H1 (cell line): ENCODE measurements around the gene PLA2G4A. TPM values are rescaled to one million over a fixed set of nuclear protein-coding genes. Genes with fewer than 3 reads are reported as not detected.

ENCODE experiments used
- ATF3 ChIP-seq: IDR thresholded peaks from 2 replicates; pipeline ENCODE4 v1.6.1; 2011; ENCODE audit warnings: low read depth, mild to moderate bottlenecking, low read length; ENCODE audit not compliant: insufficient read depth
- CTCF ChIP-seq, 3 experiments: IDR thresholded peaks; 1 replicate in 2 of 3; 2 replicates in 1 of 3; pipeline versions ENCODE4 v1.5.1 to v1.6.1; 2011; ENCODE audit warnings: low read length in 3 of 3, mild to moderate bottlenecking in 3 of 3, inconsistent platforms in 2 of 3, low read depth in 1 of 3, moderate library complexity in 1 of 3; ENCODE audit not compliant: insufficient read depth in 1 of 3; ENCODE audit errors: control extremely low read depth in 1 of 3
- EZH2 ChIP-seq: fragments of 200-600 bp; sonication (generic); IDR thresholded peaks from 2 replicates; pipeline ENCODE4 v1.7.1; 2012; ENCODE audit warnings: low read depth, mild to moderate bottlenecking, moderate library complexity, low read length, inconsistent platforms; ENCODE audit not compliant: severe bottlenecking
- GABPA ChIP-seq: IDR thresholded peaks from 2 replicates; pipeline ENCODE4 v1.6.1; 2011; ENCODE audit warnings: mild to moderate bottlenecking, low read length, moderate library complexity, borderline replicate concordance; ENCODE audit not compliant: insufficient read depth
- HDAC6 ChIP-seq: IDR thresholded peaks from one replicate; pipeline ENCODE4 v1.7.1; 2012; ENCODE audit warnings: low read depth, mild to moderate bottlenecking, inconsistent platforms, low read length, moderate library complexity
- POLR2A ChIP-seq, 2 experiments: IDR thresholded peaks; 1 replicate in 1 of 2; 2 replicates in 1 of 2; pipeline ENCODE4 v1.6.1; 2011; ENCODE audit warnings: low read depth in 2 of 2, low read length in 2 of 2, mild to moderate bottlenecking in 2 of 2; ENCODE audit errors: control extremely low read depth in 1 of 2
- polyA plus RNA-seq, 7 experiments: library from polyadenylated mRNA; depleted of rRNA in 3 of 7; stranded (reverse) in 5 of 7; unstranded in 2 of 7; fragments of >200 nt in 5 of 7; fragments of 200-250 nt in 2 of 7; gene quantifications; 1 replicate in 5 of 7; 2 replicates in 1 of 7; 4 replicates in 1 of 7; pipeline versions ENCODE4 v1.2.1 to v1.2.3, GENCODE V29; 2011 to 2013; ENCODE audit warnings: missing spikeins in 2 of 7, mixed read lengths in 2 of 7
- total RNA-seq: library from RNA; stranded (reverse); fragmentation: NEBNext Ultra II Directional; extraction: Animal tissue kit (Norgen Biotek cat#: 25700); gene quantifications from 2 replicates; pipeline ENCODE4 v1.2.1, GENCODE V29; 2021

The PLA2G4A gene
- total and polyA plus RNA-seq, 2 of the 8 experiments (the other 6 are each of a cell fraction or from before 2014, with no cell fraction given), result 0.63 to 1.4 TPM

DNA sequence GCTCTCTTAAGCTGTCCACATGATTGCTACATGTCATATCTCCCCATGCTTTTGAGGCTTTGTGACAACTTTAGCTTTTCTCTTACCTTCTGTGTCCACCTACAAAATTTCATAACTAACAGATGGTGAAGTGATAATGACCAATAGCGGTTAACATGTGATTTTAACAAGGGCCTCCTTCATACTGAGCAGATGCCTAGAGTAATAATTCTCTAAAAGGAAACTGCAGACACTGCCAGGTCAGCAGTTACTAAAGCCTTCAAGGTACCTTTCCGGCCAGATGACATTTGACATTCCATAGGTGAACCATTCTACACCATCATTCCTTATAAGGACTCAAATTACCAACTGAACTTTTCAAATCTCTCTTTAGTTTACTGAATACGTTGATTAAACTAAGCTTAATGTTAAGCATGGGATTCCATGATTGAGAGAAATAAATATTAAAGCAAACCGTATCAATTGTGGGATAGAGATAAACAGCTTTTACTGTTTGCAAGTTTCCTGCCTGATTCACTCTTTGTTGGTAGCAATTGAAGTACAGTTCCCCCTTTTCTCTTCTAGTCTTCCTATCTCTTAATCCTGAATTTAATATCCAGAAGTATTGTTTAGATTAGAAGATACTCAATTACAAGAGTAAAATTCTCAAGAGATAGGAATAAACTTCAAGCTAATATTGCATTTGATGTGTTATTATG lies 205.1 kb downstream of the PLA2G4A start (continued):
- TF ChIP-seq CTCF (IDR thresholded peaks at IDR 0.05; ENCODE audit: control extremely low read depth in 1 of 3, insufficient read depth in 1 of 3, low read depth in 1 of 3, low read length in 3 of 3), result no peak
- no peak for TF ChIP-seq EZH2
- TF ChIP-seq HDAC6, result no peak
- no peak for TF ChIP-seq ATF3
- no peak for TF ChIP-seq POLR2A (IDR thresholded peaks at IDR 0.05; ENCODE audit: control extremely low read depth in 1 of 2, low read depth in 2 of 2, low read length in 2 of 2)
- no peak for TF ChIP-seq GABPA
